ENCODE results near the gene SHF. TPM values are rescaled to one million over a fixed set of nuclear protein-coding genes. Genes with fewer than 3 reads are reported as not detected.

SHF gene
- total and polyA plus RNA-seq, 2 of the 4 experiments (the other 2 are of a cell fraction): 1.8 to 3.5 TPM

DNA sequence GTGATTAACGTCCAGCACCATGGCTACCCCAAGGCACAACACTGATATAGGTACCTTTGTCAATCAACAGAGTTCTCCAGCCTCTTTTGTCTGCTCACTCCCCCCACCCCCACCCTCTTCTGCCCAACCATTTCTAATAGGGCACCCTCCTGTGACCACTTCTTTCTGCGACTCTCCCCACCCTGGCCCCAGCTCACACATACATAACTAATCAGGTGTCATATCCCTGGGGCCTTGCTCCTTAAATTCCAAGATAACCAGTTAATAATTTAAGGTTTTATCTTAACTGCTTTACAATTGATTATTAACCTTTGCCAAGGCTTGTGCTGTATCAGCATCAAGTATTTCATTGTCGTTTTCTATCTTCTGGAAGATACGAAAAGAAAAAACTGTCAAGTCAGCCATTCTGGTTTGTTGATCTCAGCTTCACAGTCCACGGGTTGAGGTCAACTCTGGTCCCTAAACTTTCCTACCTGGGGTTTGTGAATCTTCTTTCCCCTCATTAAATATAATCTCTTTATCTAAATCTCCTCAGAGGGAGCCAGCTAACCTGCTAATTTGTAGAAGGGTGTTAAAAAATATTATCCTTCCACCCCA lies 37.0 kb upstream of the SHF start:
- Histone ChIP-seq H4K91ac (ENCODE audit: insufficient read depth, low read depth, low read length) (no peak overlapping the region), H3K9me1 (ENCODE audit: insufficient read depth, low read length) (no peaks in the 10 kb centered on the region), H2AFZ (replicated peaks; ENCODE audit: low read length, poor library complexity) (no peak overlapping the region), H3K4me1 (ENCODE audit: control insufficient read depth, insufficient read depth, low read length) (no peaks in the 10 kb centered on the region), H3K36me3 (ENCODE audit: control insufficient read depth, insufficient read depth, low read length) (no peaks in the 10 kb centered on the region), H2BK120ac (ENCODE audit: low read depth, low read length) (no peak overlapping the region), H3K4me2 (ENCODE audit: low read depth, low read length) (no peak overlapping the region), H4K20me1 (ENCODE audit: insufficient read depth, low read length) (no peaks in the 10 kb centered on the region), H3K4ac (ENCODE audit: low read depth, low read length) (no peak overlapping the region), H2AK9ac (replicated peaks; ENCODE audit: low read depth, low read length, poor library complexity) (no peak overlapping the region), H3K4me3 (ENCODE audit: insufficient read depth, low read depth, low read length) (no peak overlapping the region), H2BK15ac (ENCODE audit: low read depth, low read length) (no peak overlapping the region), H3K56ac (ENCODE audit: extremely low read depth, insufficient read depth, low read length) (no peak overlapping the region), H2BK5ac (ENCODE audit: low read depth, low read length, poor library complexity, severe bottlenecking) (no peak overlapping the region), H3K9me3 (ENCODE audit: control insufficient read depth, insufficient read depth, low read length) (no peaks in the 10 kb centered on the region), H3K27ac (ENCODE audit: insufficient read depth, low read length) (no peak overlapping the region), H3K23ac (ENCODE audit: low read depth, low read length) (no peak overlapping the region), H2AK5ac (ENCODE audit: low read depth, low read length) (no peak overlapping the region), H3K18ac (ENCODE audit: low read depth, low read length) (no peak overlapping the region), H4K8ac (ENCODE audit: low read depth in 2 of 2, low read length in 2 of 2) (no peak overlapping the region), H2BK20ac (ENCODE audit: low read depth, low read length) (no peak overlapping the region), H3K14ac (replicated peaks; ENCODE audit: low read depth, low read length) (no peak overlapping the region), H3K79me1 (ENCODE audit: low read depth in 1 of 2, low read length in 2 of 2) (no peaks in the 10 kb centered on the region), H4K5ac (ENCODE audit: low read depth, low read length) (no peak overlapping the region), H3K27me3 (ENCODE audit: control insufficient read depth, insufficient read depth, low read length) (peaks cover 13% of the 10 kb centered on the region; the same call in 1 of the 2 replicates), H3K9ac (ENCODE audit: low read depth, low read length) (no peak overlapping the region)
- ChIA-PET CTCF (interaction anchor here (0.8 kb wide), 1 partner anchor 20 kb away, joined by 3 read pairs; no protein-coding TSS in a partner anchor), POLR2A (ENCODE audit: unreplicated experiment) (no interaction called here)
- DNase-seq (no peak), ATAC-seq (ENCODE audit: low read depth) (no peak)
- intact Hi-C loops (cut with micrococcal nuclease): no loop called here
- in situ Hi-C loops (cut with MboI; ENCODE audit: low sequenced_read_pairs): no loop called here
- dilution Hi-C loops (cut with HindIII; ENCODE audit: low sequenced_read_pairs, unreplicated experiment): no loop called here
- peak; percentile 92 for TF ChIP-seq MAFK (IDR thresholded peaks at IDR 0.05; ENCODE audit: low read depth, low read length)
- TF ChIP-seq CEBPB (IDR thresholded peaks at IDR 0.05; ENCODE audit: low read depth, low read length): no peak
- no peak for TF ChIP-seq RAD21 (IDR thresholded peaks at IDR 0.05; ENCODE audit: low read length)
- 21% methylated on average over 3 of the region's 5 CpGs; no CpG with 5 or more reads in 1 of the 2 experiments for WGBS, 2 experiments (ENCODE audit: extremely low coverage in 2 of 2, insufficient read length in 1 of 2)
- no TSS peak for BruUV-seq (replicated peaks)
